HG02870 (cell line): ENCODE measurements around the gene SPANXN4.

Source experiments
- ATAC-seq: cut with Tn5 transposase; IDR thresholded peaks from one replicate; pipeline ENCODE4 v1.9.1; 2021; ENCODE audit warnings: mild to moderate bottlenecking, moderate library complexity; ENCODE audit not compliant: unreplicated experiment

The SPANXN4 gene, protein sequence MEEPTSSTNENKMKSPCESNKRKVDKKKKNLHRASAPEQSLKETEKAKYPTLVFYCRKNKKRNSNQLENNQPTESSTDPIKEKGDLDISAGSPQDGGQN

DNA sequence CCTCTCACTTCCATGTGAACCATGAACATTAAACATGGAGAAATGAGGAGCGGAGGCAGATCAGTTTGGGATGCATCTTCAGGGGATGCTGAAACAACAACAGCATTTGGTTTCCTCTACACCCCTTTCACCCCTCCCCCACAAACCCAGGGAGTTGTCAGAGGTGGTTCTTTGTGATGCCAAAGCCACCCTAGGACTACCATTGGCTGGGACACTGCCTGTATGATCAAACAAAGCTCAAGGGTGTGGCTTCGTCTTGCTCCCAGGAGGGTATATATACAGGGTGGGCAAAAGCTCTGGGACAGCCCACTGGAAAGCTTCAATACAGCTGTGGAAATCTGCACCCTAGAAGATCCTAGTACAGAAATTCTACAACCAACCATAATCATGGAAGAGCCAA is at the start of gene SPANXN4:
SPANXN4 (plus strand) TSS at position 301 of the 400 bp plus-strand sequence; CDS start at position 388, 87 bp downstream.
- no peak for ATAC-seq

DNA sequence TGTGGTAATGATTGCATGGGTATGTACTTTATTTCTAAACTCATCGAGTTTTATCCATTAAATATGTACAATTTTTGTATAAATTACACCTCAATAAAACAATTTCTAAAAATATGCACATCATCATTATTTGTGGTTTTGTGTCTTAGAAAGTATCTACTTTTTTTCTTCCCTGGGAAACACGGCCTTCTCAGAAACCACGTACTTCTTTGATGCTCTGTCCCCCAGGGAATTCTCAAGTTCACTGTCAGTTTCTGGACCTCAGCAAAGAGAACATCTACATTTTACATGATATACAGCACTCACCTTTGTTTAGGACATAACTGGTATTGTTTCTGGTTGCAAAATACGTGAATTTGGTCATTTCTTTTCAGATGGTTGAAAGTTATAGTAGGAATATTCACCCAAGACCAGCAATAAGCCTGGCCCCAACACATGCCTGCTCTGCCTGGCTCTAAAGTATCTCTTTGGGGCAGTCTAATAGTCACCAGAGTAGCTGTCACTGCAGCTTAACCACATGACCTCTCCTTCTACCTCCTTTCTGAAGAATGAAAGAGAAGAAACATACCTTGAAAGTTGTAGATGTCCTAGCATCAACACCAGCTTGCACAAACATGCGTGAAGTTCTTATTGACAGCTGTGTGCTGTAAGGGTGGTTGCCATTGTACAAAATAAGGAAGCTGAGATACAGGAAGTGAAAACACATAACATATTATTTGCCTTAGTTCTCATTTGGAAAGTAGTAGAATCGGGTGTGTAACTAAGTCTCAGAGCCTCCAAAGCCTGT is 48.4 kb upstream of the SPANXN4 start:
- ATAC-seq = peak; percentile 82

GRCh38 chrX:142978130-142978684 is 47.5 kb upstream of the SPANXN4 start:
- no peak for ATAC-seq

- ATAC-seq = no peak
Measured at GRCh38 chrX:142982679-142983078, 43.0 kb upstream of the SPANXN4 start.

DNA sequence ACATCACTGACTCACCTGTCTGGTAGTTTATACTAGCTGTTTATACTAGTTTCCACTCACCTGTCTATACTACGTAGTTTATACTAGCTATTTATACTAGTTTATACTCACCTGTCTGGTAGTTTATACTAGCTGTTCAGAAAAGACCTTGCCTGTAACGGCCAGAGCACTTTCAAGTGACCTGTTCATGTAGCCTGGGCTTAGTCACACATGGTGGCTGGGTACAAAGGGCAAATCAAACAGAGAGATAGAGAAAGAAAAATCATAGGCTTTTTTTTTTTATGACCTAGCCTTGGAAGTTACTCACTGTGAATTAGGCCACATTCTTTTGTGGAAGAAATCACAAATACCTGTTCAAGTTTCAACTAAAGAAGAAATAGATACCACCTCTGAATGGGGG is 30.7 kb upstream of the SPANXN4 start:
- no peak for ATAC-seq

GRCh38 chrX:142998447-142999198 is 27.1 kb upstream of the SPANXN4 start:
- ATAC-seq = no peak

DNA sequence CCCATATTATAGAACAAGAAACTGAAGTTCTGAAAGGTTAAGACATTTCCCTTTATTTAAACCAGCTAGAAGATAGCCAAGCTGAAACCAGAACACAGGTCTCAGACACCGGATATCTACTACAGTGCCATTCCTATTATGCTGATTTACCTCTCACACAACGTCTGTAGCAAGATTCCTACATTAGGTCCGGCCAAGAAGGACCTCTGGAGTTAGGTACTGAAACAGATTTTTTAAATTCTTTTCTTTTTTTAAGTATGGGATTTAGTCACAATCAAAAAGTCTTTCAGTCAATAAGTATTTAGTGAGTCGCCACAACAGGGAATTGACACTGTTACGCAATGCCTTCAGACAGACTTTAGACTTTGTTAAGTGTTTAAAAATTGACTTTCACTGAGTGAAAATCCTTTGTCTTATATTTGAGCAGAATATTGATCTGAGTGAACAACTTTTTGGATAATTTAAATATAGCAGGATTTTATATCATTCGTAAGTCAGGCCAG is 26.5 kb upstream of the SPANXN4 start:
- ATAC-seq = no peak

- ATAC-seq = no peak
Measured at GRCh38 chrX:143002206-143002605, 23.5 kb upstream of the SPANXN4 start.

DNA sequence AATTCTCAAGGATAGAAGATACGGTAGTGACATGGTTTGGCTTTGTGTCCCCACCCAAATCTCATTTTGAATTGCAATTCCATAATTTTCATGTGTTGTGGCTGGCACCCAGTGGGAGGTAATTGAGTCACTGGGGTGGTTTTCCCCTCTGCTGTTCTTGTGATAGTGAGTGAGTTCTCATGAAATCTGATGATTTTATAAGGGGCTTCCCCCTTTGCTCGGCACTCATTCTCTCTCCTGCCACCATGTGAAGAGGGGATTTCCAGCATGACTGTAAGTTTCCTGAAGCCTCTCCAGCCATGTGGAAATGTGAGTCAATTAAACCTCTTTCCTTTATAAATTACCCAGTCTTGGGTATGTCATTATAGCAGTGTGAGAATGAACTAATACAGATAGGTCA is 8.5 kb upstream of the SPANXN4 start:
- no peak for ATAC-seq

DNA sequence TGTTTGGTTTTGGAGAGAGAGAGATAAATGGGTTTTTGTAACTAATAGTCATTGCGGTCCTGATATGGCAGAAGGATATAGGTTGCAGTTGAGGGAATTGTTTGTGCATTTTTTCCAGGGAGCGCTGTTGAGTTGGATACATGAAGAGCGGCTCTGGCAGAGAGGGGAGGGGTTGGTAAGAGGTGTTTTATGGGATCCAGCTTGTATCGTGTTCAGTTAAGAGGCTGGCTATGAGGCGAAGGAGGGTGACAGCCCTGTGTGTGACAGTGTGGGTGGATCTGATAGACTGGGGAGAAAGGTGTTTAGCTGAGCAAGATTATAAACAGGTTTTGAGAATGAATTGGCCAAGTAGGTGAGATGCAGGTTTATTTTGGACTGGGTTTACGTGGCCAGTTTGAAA is 1.5 kb downstream of the SPANXN4 start:
- no peak for ATAC-seq

DNA sequence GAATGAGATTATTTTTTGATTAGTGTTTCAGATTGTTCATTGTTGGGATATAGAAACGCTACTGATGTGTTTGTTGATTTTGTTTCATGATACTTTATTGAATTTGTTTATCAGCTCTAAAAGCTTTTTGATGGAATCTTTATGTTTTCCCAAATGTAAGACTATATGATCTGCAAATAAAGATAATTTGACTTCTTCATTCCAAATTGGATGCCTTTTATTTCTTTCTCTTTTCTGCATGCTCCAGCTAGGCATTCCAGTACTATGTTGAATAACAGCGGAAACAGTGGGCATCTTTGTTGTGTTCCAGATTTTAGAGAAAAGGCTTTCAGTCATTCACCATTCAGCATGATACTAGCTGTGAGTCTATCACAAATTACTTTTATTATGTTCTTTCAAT is 21.8 kb downstream of the SPANXN4 start:
- ATAC-seq = no peak

GRCh38 chrX:143058120-143058519 is 32.4 kb downstream of the SPANXN4 start:
- no peak for ATAC-seq

DNA sequence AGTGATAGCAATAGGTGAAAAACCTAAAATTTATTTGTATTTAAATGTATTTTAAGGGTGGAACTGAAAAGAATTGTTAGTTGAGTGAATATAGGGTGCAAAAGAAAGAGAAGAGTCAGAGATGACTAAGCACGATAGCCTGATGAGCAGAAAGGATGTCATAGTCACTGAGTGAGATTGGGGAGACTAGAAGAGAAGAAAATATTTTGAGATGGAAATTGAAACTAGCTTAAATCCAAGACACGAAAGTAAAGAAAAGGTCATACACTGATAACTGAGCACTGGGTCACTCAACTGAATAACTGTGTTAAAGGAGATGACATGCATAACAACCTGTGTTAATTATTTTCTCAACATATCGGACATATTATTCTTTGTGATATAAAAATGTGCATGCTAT is 55.5 kb downstream of the SPANXN4 start:
- ATAC-seq = no peak

GRCh38 chrX:143082537-143082936 is 56.8 kb downstream of the SPANXN4 start:
- no peak for ATAC-seq
